Skin epidermis (tissue), 12 donors: ENCODE measurements around the gene VGF.
"Not testable (repeated sequence)": the region's sequence is repeated elsewhere in the genome, so short reads cannot be mapped to it uniquely, and the experiment has no call there.

Experiments used
- H3K27ac ChIP-seq, 21 experiments: fragments of 200-600 bp; sonication (generic) in 11 of 21; one replicate each; pipeline ENCODE4 v1.5.0; 2020; ENCODE audit warnings: mild to moderate bottlenecking in 3 of 21, inconsistent platforms in 2 of 21, moderate library complexity in 2 of 21
- H3K4me3 ChIP-seq, 7 experiments: fragments of 200-600 bp; sonication (generic) in 2 of 7; one replicate each; pipeline ENCODE4 v1.5.0; 2020; ENCODE audit warnings: inconsistent platforms in 2 of 7, mild to moderate bottlenecking in 2 of 7, moderate library complexity in 1 of 7

Gene VGF

DNA sequence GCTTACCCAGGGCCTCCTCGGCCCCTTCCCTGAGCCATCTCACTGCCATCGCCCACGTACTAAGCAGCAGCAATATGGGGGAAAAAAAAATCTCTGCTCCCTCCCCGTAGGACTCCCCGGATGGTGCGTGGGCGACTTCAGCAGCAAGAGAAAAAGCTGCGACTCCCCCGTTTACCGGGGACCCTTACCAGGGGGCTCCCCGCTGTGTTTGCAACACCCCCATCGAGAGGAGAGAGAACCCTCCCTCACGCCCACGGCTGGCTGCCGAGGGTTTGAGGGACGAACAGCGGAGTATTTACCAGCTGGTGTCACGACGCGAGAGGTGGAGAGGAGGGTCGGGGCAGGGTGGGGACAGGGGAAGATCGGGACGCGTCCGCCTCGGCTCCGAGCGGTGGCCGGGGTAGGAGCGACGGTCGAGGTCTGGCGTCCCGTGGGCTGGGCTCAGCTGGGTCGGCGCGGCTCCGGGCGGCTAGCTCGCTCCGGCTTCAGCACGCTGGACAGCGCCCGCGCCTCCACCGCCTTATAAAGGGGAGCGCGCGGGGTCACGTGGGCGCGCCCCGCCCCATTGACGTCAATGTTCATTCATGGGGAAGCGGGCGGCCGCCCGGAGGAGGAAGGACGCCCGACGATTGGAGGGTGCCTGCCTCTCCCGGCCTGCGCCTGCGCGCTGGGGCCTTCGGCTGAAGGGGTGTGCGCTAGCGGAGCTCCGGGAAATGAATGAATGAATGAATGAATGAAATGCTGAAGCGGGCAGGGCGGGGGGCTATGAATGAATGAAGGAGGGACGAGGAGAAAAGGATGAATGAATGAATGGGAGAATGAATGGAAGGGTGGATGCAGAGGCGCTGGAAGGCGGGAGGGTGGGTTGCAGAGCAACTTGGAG lies at the start of gene VGF:
Gene VGF (minus strand): TSS at position 495 of the 883 bp plus-strand sequence. CDS start 726 bp downstream, outside the sequence.
- peak within 1 kb of the TSS in 3 of 7 experiments; percentile 10 to 15 (median 12) for H3K4me3 ChIP-seq

DNA sequence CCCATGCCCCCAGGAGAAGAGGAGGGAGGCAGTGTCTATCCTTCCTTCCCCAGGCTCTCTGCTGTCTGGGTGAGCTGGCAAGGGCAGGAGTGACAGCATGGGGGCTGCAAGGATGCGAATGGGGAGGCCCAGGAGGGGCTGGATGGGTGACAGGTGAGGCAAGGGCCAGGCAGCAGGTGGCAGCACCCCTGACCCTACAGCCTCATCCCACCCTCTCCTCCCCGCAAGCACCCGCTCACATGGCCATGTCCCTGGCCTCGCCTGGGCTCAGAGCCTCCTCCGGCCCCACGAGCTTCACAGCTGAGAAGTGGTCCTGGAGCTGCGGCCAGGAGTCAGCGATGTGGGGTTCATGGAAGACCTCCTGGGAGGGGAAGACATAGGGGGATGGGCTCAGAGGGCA lies 46.6 kb upstream of the VGF start:
- no peak overlapping the region for H3K4me3 ChIP-seq
- H3K27ac ChIP-seq = no peak overlapping the region

More for the DNA sequence above, at the start of gene VGF:
- no peak within 1 kb of the TSS for H3K27ac ChIP-seq

DNA sequence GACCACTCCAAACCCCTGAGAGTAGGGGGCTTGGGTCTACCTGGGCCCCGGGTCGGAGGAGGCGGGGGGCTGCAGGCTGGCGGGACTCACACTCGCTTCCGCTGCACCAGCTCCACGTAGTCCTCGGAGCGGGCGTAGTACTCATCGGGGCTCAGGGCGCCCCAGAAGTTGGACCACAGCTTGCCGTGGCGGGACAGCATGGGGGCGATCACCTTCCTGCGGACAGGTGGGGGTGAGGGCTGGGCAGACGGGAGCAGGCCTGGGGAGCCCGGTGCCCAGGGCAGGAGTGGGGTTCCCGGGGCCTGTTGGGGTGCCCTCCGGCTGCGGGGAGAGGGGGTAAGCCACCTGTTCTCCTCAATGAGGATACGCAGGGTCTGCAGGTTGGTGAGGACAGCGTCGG lies 46.1 kb upstream of the VGF start:
- Histone ChIP-seq H3K27ac (no peak overlapping the region), H3K4me3 (no peak overlapping the region)

DNA sequence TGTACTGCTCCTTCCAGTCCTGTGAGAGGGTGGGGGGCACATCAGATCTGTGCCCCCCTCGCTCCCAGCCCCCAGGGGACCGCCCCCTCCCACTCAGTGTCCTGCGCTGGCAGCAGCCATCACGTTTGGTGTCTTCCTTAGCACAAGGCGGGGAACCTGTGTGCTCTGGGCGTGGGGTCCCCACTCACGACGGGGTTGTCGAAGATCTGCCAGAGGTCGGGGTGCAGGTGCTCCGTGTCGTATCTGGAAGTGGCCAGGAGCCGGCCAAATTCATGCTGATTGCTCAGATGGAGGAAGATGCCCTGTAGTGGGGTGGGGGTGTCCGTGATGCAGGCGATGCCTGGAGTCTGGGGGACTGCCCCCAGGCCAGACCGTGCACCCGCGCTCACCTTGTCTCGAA lies 44.8 kb upstream of the VGF start:
- Histone ChIP-seq H3K27ac (no peak overlapping the region), H3K4me3 (no peak overlapping the region)

DNA sequence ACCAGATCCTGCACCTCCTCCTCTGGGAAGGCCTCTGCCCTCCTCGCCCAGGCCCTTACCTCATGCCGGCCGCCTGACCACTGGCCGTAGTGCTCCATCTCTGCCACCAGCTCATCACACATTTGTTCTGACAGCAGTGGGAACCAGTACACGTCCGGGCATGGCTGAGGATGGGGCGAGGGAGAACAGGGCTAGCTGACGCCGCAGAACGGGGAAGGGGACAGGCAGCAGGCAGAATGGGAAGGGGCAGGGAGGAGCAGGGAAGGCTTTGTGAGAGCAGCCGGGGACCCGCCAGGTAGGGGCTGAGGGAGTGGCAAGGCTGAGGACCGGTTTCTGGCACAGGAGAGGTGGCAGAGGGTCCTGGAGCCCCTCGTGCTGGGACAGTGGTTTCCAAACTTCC lies 43.4 kb upstream of the VGF start:
- Histone ChIP-seq H3K4me3 (no peak overlapping the region), H3K27ac (no peak overlapping the region)

DNA sequence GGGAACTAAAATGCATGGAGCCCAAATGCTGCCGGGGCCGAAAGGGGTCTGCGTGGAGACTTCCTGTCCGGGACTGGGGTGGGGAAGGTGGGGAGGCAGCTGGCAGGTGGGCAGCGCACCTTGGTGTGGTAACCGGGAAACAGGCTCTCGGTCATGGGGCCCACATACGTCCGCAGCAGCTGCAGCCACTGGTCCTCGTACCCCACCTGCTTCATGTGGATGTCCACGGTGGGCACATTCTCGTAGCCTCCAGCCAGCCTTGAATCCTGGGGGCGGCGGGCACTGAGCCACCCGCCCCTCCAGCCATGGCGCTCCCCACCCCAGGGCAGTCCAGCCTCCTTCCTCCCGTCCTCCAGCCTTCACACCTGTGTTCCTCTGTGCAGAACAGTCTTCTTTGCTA lies 42.1 kb upstream of the VGF start:
- H3K27ac ChIP-seq = no peak overlapping the region
- no peak overlapping the region for H3K4me3 ChIP-seq

DNA sequence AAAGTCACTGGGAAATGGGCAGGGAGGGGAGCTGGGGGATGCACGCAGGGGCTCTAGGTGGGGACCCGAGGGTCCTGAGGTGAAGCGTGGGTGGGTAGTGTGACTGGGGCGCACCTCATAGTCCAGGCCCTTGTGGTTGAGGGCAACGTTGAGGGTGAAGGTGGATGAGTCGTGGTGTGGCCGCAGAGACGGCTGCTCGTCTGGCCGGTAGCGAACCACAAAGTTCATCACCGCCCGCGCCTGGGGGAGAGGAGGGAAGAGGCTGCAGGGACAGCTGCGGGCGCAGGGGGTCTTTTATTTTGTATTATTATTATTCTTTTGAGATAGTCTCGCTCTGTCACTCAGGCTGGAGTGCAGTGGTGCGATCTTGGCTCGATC lies 41.3 kb upstream of the VGF start:
- Histone ChIP-seq H3K27ac (no peak overlapping the region), H3K4me3 (no peak overlapping the region)

DNA sequence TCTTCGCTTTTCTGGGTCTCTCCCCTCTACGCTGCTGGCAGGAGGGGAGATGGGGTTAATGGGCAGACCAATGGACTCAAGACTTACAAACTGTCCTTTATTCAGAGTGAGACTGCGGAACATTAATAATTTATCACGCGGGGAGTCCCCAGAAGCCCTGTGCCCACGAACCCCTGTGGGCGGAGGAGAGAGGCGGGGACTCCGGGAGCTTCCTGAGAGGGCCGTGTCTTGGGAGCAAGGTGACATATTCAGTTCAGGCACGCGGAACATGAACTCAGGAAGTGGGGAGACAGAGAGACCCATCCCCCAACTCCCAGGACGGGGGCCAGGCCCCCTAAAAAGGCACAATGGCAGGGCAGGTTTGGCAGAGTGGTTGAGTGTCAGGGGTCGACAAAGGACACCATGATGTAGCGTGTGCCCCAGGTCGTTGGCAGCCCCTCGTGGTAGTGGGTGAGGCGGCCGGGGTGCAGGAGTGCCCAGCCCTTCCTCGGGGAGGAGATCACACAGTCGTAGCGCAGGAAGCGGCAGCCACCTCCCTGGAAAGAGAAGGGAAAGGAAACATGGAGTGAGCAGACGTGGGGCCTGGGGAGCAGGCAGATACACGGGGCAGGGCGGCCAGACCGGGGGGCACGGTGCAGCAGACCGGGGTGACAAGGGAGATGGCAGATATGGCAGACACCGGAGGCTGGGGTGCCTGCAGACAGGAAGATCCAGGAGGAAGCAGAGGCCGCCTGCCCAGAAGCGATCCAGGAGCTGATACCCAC lies 40.7 kb upstream of the VGF start:
- H3K27ac ChIP-seq = no peak overlapping the region
- H3K4me3 ChIP-seq = no peak overlapping the region

DNA sequence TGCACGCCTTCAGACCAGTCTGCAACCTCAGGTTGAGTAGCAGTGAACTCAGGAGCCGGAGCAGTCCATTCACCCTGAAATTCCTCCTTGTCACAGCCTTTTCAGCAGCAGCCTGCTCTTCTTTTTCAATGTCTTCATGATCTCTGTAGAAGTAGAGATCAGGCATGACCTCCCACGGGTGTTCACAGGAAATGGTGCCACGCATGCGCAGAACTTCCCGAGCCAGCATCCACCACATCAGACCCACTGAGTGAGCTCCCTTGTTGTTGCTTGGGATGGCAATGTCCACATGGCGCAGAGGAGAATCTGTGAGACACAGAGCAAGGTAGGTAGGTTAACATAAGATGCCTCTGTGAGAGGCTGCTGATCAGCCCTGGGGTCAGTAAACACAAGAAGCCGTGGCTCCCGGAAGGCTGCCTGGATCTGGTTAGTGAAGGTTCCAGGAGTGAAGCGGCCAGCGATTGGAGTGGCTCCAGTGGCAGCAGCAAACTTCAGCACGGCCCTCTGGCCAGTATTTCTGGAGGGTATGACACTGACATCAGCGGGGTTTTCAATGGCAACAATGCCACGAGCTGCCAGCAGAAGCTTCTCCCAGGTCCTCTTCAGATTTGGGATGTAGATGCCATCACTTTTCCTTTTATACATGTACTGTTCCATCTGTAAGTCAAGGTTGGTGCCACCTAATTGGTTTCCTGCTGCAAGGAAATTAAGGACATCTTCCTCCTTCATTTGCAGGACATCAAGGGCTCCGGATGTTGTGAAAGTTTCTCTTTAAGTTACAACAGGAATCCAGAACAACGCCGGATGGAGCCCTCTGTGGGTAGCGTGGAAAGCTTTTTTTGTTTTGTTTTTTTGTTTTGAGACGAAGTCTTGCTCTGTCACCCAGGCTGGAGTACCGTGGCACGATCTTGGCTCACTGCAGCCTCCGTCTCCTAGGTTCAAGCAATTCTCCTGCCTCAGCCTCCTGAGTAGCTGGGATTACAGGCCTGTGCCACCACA lies 38.7 kb upstream of the VGF start:
- not testable (repeated sequence) for H3K4me3 ChIP-seq
- peak overlapping the region in 1 of 21 experiments; percentile 11 for H3K27ac ChIP-seq

DNA sequence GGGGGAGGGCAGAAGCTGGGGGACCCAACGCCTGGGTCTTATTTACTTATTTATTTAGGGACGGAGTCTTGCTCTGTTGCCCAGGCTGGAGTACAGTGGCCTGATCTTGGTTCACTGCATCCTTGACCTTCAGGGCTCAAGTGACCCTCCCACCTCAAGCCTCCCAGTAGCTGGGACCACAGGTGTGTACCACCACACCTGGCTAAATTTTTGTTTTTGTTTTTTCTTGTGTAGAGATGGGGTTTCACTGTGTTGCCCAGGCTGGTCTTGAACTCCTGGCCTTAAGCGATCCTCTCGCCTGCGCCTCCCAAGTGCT lies 37.2 kb upstream of the VGF start:
- Histone ChIP-seq H3K27ac (no peak overlapping the region), H3K4me3 (no peak overlapping the region)

DNA sequence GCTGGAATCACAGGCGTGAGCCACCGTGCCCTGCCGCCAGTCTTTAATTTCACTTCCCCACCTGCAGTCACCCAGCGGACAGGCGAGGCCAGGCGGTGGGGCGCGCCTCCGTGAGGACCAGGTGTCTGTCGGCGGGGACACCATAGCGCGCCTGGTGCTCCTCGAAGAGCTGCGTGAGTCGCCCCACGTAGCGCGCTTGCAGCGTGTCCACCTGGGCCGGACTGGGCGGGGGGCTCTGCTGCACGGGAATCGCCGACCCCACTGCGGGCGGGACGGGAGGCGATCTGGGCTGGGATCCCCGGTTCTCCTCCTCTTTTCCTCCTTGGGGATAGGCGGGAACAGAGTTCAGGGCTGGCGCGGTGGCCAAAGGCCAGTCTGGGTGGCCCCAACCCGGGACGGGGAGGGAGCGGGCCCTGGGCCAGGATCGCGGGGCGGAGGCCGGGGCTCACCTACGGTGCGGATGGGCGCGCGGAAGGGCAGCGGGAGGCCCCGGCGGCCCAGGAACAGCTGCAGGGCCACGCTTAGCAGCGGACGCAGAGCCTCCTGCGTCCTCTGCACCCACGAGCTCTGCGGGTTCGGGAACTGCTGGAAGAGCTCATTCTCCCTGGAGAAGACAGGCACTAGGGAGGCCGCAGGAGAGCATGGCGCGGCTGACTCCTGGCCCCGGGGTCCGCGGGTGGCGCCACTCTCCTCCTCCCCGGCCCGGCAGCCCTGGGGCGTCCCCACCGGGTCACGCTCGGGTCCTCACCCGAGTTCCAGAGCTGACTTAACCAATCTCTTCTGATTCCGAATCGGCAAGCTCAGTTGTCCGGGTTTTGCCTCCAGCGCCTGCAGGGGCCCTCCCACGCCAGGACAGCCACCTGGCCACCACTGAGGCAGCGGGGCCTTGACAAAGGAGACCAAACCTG lies 36.6 kb upstream of the VGF start:
- no peak overlapping the region for H3K27ac ChIP-seq
- H3K4me3 ChIP-seq = peak overlapping the region in 1 of 7 experiments; percentile 9

DNA sequence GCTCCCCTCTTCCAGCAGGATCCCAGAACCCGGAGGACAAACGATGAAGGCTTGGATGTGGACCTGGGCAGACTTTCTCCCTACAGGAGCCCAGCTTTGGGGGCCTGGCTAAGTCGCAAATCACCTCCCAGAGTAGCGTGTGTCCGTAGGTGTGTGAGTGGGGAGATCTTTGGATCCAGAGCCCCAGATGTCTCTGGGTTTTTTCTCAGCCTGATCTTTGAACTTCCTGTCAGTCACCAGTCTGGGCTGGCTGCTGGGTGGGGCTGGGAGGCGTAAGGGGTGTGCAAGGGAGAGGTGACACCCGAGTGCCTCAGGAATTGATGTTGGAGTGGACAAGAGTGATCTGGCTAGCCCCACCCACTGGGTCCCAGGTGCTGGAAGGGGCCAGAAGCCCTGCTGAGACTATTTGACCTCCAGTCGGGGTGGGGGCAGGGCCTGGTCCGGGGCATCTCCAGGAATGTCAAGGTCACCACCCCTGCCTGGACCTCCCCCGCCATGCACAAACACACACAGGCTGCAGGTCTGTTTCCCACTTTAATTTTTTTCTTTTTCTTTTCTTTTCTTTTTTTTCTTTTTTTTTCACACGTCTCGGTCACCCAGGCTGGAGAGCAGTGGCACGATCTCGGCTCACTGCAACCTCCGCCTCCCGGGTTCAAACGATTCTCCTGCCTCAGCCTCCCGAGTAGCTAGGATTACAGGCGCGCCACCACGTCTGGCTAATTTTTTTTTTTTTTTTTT lies 35.7 kb upstream of the VGF start, which contains the start of gene MOGAT3:
Gene MOGAT3 (minus strand): TSS at position 175 of the 738 bp plus-strand sequence. CDS start 182 bp downstream, outside the sequence.
- Histone ChIP-seq H3K27ac (no peak within 1 kb of the TSS), H3K4me3 (peak within 1 kb of the TSS in 1 of 7 experiments; percentile 9)

DNA sequence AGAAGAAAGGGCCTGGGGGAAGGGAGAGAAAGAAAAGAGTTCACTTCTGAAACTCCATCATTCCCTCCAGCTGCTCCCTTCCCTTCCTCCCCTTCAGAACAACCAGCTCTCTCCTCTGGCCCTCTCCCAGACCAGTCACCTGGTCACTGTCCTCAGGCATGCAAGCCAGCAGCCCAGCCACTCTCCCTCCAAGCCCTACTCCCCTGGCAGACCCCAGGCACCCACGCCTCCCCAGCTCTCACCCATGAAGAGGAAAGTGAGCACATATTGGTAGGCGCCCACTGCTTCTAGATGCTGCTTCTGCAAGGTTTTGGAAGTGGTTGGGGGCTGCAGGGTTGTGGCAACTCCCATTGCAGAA lies 35.1 kb upstream of the VGF start:
- Histone ChIP-seq H3K27ac (no peak overlapping the region), H3K4me3 (no peak overlapping the region)

DNA sequence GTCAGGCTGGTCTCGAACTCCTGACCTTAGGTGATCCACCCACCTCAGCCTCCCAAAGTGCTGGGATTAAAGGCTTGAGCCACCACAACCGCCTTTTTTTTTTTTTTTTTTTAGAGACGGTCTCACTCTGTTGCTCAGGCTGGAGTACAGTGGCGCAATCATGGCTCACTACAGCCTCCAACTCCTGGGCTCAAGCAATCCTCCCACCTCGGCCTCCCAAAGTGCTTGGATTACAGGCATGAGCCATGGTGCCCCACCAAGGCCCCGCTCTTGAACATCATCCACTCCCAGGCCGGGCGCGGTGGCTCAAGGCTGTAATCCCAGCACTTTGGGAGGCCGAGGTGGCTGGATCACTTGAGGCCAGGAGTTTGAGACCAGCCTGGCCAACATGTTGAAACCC lies 34.2 kb upstream of the VGF start:
- not testable (repeated sequence) for H3K27ac ChIP-seq

DNA sequence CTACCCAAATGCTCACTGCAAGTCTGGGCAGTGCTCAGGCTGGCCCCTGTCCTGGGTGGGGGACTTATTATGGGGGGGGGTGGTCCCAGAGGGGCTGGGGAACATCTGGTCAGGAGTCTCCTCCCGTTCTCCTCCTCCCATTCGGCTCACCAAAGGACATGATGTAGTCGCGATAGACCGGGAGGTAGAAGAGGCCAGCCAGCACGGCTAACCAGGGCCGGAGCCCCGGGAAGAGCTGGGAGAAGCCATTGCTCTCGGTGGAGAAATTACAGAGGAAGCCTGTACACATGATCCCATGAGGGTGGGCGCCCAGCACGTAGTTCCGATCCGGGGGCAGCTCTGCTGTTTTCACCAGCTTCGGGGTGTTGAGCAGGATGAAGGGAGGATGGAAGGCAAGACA lies 33.1 kb upstream of the VGF start:
- no peak overlapping the region for H3K4me3 ChIP-seq
- H3K27ac ChIP-seq = no peak overlapping the region

More for the DNA sequence above, 34.2 kb upstream of the VGF start:
- not testable (repeated sequence) for H3K4me3 ChIP-seq

DNA sequence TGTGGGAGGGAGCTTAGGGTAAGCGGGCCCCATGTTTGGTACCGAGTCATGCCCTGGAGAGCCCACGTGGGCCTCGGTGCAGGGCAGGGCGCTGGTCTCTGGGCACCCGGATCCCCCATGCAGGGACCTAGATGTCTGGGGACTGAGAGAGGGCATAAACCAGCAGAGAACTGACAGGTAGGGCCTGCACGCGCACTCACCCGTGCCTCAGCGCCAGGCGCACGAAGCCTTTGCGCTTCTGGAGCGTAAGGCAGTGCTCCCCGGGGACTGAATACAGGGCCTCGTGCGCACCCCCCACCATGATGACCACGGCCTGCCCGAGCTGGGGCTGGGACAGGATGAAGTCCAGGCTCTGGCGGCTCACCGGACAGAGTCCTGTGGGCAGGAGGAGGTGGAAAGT lies 32.6 kb upstream of the VGF start:
- Histone ChIP-seq H3K27ac (no peak overlapping the region), H3K4me3 (no peak overlapping the region)

DNA sequence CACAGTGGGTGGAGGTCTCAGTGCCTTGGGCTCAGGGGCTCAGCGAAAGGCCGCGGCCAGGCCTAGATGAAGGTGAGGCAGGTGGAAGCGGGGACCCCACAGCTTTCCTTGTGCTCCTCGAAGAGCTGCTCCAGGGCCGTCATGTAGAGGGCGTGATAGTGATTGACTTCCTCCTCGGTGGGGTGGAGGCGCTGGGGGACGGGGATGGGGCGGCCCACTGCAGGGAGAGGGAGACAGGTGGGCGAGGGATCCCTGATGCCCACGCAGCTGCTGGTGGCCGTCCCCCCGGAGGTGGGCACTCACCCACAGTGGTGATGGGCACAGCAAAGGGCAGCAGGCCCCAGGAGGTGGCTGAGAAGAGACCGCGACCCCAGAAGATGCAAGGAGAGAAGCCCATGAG lies 30.5 kb upstream of the VGF start:
- no peak overlapping the region for H3K27ac ChIP-seq
- no peak overlapping the region for H3K4me3 ChIP-seq

DNA sequence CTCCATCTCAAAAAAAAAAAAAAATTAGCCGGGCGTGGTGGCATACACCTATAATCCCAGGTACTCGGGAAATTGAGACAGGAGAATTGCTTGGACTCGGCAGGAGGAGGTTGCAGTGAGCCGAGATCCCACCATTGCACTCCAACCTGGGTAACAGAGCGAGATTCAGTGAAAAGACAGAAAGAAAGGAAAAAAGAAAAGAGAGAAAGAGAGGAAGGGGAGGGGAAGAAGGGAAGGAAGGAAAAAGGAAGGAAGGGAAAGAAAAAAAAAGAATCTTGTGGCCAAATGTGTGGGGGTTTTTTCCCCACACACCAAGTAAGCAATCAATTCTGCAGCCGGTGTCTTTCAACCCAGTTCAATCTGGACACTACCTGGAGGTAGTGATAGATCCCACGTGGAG lies 23.7 kb upstream of the VGF start:
- no peak overlapping the region for H3K27ac ChIP-seq
- no peak overlapping the region for H3K4me3 ChIP-seq
